Hindlimb muscle (tissue), 1 donor: ENCODE data around the gene EIF4G3. TPM values are rescaled to one million over a fixed set of nuclear protein-coding genes. Genes with fewer than 3 reads are reported as not detected.
"Not testable (repeated sequence)": the region's sequence is repeated elsewhere in the genome, so short reads cannot be mapped to it uniquely, and the experiment has no call there.

Experiments used
- DNase-seq: peaks from one replicate; pipeline ENCODE4 v3.0.0-alpha.2; 2013
- polyA plus RNA-seq: library from polyadenylated mRNA; unstranded; fragments of 120-200 nt; gene quantifications from one replicate; pipeline ENCODE4 v1.2.1, GENCODE V29; 2013; ENCODE audit not compliant: insufficient read length

EIF4G3 gene
- polyA plus RNA-seq, 1 donor: 33.8 TPM

DNA sequence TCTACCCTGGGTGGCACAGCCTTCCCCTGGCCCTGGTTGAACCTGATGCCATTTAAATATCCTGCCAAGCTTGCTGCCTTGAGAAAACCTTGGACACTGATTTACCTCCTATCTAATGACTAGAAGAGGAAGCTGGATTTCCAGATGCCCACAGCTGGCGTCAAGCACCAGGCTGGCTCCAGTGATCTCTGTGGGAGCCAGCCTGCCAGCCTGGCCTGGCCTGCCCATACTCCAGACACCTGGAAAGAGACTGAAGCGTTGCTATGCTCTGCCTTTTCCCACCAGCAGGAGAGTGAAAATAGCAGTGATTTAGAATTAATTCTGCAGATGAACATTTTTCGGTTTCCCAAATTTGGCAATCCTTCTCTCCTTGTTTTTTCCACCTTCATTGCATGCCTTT is 11.5 kb upstream of the EIF4G3 start:
- DNase-seq: no peak

DNA sequence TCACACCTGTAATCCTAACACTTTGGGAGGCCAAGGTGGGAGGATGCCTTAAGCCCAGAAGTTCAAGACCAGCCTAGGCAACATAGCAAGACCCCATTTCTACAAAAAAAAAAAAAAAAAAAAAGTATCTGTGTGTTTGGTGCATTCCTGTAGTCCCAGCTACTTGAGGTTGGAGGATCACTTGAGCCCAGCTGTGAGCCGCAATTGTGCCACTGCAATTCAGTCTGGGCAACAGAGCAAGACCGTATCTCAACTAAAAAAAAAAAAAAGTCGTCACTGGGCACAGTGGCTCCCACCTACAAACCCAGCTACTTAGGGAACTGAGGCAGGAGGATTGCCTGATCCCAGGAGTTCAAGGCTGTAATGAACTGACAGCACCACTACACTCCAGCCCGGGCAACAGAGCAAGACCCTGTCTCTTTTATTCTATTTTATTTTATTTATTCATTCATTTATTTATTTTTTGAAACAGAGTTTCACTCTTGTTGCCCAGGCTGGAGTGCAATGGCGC is 8.6 kb upstream of the EIF4G3 start:
- no peak for DNase-seq

DNA sequence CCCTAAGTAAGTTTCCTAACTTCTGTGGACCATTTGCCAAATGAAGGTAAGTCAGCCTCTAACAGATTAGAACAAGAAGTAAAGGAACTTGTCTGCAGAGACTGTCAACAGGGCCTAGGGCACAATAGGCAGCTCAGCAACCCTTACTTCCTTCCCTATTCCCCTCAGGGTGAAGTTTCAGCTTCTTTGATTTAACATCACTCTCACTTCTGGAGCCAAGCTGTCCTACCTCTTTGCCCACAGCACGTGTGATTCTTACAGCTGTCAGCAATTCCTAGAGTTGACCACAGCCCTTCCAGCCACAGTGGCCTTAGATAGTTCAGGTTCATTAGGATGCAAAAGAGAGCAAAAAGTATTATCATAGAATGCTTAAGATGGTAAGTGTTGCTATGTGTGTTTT is 7.6 kb upstream of the EIF4G3 start:
- no peak for DNase-seq

DNA sequence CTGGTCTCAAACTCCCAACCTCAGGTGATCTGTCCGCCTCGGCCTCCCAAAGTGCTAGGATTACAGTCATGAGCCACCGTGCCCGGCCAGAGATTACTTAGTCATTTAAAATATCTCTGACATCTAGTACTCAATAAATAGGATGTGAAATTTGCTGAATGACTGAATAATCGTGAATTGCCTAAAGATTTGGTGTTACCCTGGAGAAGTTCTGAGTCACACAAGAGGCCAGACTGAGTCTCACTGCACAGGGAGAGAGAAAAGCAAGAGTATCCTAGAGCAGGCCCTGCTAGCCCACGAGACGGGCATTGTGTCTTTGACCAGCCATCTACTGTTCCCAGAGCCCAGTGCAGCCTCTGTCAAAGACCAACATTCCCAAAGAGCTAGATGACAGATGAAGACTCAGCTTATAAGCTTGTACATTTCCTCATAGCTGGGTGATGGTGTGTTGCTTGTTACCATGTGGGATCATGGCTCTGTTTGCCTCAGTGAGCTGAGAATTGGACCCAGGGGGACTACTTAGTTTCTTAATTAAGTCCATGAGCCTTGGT is 5.6 kb upstream of the EIF4G3 start:
- DNase-seq: no peak

DNA sequence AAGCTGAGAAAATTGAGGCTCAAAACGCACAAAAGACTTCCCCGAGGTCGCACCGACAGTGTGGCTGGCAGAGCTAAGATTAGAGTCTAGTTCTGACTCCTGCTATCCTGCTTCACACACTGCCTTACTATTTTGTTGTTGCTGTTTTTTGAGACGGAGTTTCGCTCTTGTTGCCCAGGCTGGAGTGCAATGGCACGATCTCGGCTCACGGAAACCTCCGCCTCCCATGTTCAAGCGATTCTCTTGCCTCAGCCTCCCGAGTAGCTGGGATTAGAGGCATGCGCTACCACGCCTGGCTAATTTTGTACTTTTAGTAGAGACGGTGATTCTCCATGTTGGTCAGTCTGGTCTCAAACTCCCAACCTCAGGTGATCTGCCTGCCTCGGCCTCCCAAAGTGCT is 1.6 kb upstream of the EIF4G3 start:
- DNase-seq: not testable (repeated sequence)

DNA sequence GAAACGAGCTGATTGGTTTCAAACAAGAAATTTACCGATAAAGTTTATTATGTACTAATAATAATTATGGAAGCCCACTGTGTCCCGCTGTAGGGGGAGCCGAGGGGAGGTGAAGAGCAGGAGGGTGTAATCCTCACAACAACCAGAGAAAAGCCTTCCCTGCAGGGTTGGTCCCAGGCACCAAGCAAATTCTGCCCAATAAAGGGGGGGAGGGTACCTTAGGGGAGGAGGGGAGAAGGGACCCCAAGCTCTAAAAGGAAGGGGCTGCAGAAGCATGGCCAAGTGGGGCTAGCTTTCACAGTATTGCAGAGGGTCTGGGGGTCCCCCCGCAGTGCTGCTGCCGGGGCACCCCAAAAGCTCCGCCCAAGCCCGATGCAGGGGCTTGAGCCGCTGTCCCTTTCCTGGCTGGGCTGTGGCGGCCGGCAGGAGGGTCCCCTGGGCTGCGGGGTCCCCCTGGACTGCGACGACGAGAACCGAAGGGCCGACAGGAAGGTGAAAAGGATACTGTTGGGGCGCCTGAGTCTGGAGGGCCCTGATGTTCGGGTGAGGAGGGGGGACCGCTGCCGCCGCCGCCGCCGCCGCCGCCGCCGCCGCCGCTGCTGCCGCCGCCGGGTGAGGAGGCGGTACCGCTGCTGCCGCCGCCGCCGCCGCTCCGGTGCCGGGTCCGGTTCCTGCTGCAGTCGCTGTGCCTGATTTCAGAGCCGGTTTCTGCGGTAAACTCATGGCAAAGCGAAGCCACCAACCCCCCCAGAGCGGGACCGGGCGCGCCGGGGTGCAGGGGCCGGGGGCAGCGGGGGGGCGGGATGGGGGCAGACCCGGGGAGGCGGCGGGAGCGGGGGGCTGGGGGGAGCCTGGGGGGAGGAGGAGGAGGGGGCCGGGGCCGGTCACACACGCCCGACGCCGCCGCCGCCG is 771 bp downstream of the EIF4G3 start:
- peak; percentile 19 for DNase-seq

DNA sequence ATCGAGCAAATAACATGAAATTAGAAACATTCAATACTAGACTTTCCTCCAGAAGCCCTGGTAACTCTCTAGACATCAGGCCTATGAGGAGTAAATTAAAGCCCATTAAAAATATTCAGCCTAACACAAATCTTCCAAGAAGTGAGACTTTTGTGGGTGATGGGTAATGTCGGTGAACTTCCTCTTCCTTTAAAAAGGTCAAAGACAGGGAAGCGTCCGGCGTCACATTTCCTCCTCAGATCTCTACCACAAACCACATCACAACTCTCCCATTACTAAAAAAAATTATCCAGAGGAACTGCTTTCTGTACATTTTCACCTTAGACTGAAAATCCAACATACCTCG is 1.4 kb downstream of the EIF4G3 start:
- peak; percentile 35 for DNase-seq

DNA sequence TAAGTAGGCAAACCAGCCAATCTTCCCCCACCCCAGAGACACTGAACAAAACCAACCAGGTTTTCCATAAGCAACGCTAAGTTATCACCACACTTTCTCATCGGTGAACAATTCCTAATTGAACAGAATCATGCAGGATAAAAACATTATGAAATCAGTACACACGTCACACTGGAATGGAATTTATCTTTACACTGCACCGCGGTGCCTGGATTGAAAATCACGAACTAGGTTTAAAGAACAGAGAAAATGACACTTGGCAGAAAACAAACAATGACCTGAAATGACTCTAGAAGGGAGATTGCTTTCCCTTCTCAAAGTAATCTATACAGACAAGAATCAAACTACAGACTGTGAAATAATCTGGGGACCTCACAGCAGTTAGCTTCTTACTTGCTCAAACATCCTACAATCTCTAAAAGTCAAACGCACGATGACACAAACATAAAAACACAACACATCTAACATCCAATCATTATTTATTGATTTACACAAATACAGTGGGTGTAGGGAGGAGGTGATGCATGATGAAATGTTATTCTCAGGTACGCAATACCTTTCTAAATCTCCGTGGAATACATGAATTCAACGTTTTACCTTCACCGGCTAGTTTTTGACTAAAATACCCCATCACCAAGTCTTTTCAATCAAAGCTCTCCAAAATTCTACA is 1.9 kb downstream of the EIF4G3 start:
- no peak for DNase-seq

DNA sequence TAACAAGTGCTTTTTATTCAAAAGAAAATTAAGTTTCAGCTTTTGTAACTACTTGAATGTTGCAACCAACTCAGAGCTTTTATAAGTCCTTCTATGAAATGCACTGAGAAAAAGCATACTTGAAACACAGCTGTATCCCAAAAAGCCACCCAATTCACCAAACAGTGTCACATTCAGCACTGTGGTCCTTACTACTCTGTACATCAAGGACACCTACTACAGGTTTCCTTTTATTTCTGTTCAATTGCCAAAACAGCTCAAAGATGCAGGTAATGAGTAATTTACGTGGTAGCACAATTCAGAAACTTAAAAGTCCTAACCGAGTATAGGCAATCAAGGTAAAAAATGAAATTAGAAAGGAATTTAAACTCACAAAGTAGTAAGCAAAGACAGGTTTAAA is 2.5 kb downstream of the EIF4G3 start:
- no peak for DNase-seq

DNA sequence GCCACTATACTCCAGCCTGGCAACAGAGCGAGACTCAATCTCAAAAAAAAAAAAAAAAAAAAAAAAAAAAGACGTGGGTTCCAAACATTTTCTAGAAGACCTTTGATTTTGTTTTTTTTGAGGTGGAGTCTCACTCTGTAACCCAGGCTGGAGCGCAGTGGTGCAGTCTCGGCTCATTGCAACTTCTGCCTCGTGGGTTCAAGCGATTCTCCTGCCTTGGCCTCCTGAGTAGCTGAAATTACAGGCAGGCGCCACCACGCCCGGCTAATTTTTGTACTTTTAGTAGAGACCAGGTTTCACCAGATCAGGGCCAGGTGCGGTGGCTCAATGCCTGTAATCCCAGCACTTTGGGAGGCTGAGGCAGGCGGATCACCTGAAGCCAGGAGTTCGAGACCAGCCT is 3.6 kb downstream of the EIF4G3 start:
- DNase-seq: not testable (repeated sequence)

DNA sequence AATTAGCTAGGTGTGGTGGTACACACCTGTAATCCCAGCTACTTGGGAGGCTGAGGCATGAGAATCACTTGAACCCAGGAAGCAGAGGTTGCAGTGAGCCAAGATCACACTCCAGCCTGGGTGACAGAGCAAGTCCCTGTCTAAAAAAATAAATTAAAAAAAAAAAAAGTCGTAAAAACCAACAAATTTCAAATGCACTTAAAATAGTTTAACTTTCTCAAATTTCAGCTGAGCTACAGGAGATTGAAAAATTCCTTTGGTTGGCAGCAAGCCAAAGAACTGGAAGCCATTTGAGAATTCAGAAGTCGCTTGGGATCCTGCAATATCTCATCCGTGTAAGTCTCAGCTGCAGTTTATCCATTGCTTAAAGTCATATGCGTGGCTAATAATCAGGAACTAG is 5.9 kb downstream of the EIF4G3 start:
- not testable (repeated sequence) for DNase-seq

DNA sequence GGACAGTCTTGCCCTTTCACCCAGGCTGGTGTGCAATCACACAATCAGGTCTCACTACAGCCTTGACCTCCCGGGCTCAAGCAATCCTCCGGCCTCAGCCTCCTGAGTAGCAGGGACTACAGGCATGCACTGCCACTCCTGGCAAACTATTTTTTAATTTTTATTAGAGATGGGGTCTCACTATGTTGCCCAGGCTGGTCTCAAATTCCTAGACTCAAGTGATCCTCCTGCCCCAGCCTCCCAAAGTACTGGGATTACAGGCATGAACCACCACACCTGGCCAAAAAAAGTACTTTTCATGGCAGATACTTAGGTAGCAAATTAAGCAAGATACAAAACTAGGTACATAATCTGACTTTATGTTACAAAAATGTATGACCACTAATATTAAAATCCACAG is 8.3 kb downstream of the EIF4G3 start:
- DNase-seq: no peak

DNA sequence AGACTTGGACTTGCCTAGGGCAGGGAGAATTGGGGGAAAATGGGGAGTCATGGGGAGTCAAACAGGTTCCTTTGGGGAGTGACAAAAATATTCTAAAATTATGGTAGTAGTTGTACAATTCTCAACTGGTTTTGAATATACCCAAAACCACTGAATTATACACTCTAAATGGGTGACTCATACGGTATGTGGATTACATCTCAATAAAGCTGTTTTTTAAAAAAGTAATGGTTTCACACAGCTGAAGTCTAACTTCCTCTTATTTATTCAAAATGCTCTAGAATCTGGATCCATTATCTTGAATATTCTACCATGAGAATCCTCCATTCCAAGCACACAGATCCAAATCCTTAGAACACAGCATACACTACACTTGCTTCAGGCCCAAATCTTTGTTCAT is 11.1 kb downstream of the EIF4G3 start:
- DNase-seq: no peak

DNA sequence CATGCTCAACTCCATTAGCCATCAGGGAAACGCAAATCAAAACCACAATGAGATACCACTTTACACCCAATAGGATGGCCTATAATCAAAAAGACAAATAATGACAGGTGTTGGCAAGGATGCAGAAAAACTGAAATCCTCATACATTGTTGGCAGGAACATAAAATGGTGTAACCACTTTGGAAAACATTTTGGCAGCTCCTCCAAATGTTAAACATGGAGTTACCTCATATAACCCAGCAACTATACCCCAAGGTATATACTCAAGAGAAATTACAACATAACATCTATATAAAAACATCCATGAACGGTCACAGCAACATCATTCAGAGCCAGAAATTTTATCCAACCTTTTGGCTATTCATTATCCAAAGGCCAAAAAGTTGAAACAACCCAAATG is 11.6 kb downstream of the EIF4G3 start:
- DNase-seq: no peak

DNA sequence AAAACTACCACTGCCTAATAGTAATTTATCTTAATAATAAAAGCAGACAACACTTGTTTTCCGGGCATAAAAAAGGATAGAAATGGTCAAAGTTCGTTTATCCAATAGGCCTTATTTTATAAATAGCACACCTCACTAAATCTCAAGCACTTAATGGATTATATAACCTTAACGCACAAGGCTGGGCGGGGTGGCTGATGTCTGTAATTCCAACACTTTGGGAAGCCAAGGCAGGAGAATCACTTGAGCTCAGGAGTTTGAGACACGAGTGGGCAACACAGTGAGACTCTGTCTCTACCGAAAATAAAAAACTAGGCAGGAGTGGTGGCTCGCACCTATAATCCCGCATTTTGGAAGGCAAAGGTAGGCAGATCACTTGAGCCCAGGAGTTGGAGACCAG is 12.4 kb downstream of the EIF4G3 start:
- DNase-seq: no peak

DNA sequence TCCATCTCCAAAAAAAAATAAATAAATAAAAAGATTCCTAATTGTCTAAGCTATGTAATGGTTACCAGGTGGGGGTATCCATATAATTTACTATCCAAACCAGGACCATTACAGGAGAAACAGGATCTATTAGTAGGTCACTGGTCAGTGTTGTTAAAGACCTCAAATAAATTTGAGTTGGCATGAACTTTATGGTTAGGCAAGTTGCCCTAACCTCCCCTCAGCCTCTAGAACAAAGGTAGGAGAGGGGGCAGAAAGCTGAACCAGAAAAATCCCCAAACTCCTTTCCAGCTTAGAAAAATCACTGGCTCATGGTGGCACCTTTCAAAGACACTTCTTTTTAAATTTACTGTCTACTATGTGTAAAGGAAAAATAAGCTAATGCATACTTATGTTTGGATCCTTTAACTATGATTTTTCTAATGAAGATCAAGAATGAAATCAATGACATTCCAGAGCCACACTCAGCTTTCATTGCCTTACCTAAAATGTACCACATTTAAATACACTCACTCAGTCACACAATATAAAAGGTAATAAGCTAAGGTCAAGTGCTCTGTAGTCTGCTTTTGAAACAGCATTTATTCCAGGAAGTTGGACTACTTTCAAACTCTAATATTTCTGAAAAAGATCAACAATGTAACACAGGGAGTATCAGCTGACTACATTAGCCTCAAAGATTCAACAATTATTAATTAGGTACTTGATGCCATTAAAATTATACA is 13.8 kb downstream of the EIF4G3 start:
- no peak for DNase-seq

DNA sequence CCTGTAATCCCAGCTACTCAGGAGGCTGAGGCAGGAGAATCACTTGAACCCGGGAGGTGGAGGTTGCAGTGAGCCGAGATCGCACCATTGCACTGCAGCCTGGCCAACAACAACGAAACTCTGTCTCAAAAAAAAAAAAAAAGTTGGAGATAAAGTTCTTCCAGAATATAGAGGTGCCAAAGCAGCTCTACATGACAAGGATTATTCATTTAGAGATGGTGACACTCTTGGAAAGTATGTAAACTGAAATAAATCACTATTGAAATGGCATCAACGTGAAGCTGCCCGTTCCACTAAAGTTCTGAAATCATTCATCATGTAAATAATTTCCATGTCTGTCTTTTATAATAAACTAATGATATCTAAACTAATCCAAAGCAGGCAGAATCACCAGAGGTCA is 14.9 kb downstream of the EIF4G3 start:
- DNase-seq: no peak

DNA sequence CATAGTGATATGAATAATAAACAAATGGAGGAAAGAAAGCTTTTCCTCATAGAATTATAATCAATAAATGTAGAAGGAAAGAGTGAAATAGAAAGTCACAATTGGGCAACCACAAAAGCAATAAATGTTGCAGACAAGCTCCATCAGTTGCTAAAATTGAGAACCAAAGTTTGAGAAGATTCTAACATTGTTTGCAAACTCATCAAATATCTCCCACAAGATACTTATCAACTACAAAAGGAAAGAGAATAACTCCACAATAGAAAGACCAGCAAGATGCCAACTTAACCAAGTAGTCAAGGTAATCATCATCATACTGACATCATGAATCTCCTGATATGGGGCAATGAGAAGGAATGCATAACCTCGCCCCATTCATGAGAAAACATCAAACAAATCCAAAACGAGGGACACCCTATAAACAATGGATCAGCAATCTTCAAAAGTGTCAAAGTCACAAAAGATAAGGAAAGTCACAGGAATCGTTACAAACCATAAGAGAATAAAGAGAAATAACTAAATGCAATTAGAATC is 16.4 kb downstream of the EIF4G3 start:
- DNase-seq: no peak

DNA sequence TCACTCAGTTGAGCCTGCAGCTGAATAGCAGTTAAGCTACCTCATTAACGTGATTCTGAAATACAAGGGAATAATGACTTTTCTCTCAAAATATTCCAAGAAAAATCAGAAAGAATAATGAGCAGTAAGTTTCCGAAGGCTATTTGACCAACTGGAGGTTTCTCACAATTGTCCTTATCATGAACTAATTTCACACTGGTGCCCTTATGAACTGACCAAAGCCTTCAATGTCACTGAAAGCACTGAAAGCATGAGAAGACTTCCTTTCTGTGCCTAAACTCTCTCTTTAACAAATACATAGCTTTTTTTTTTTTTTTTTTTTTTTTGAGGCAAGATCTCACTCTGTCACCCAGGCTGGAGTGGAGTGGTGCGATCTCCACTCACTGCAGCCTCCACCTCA is 18.8 kb downstream of the EIF4G3 start:
- no peak for DNase-seq

DNA sequence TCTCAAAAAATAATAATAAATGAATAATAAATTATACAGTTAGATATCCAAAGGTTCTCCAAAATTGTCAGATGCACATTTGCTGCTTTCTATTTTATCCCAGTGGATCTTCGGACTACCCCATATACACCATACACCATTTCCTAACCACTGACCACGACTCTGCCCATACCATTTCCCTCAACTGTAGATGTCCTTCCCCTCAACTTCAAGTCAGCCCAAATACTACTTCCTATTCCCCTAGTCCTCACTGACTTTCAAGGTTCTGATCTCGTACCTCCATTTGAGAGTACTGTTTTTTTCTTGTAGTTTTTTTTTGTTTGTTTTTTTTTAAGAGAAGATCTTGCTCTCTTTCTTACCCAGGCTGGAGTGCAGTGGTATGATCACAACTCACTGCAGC is 19.6 kb downstream of the EIF4G3 start:
- no peak for DNase-seq

DNA sequence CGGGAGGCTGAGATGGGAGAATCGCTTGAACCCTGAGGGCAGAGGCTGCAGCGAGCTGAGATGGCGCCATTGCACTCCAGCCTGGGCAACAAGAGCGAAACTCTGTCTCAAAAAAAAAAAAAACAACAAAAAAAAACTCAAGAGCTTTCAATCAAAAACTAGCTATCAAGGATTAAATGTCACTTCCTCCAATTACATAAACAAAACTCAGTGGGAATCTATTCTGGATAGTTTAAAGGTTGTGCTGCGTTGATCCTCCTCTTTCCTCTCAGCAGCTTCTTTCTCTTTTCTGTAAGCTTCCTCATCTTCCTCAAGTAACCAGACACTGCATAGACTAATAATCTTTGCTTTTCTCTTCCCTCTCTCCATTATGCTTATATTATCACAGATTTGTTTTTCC is 20.7 kb downstream of the EIF4G3 start:
- no peak for DNase-seq

DNA sequence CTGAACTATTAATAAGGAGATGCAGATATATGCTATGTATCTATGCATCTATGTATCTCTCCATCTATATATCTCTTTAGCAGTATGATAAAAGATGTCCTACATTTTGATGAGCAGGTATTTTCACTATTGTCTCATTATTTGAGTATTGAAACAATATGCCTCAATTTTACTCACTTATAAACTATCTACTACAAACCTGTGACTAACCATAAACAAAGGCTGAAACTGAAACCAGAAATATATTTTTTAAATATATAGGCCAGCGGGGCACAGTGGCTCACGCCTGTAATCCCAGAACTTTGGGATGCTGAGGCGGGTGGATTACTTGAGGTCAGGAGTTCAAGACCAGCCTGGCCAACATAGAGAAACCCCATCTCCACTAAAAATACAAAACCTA is 22.0 kb downstream of the EIF4G3 start:
- DNase-seq: no peak

DNA sequence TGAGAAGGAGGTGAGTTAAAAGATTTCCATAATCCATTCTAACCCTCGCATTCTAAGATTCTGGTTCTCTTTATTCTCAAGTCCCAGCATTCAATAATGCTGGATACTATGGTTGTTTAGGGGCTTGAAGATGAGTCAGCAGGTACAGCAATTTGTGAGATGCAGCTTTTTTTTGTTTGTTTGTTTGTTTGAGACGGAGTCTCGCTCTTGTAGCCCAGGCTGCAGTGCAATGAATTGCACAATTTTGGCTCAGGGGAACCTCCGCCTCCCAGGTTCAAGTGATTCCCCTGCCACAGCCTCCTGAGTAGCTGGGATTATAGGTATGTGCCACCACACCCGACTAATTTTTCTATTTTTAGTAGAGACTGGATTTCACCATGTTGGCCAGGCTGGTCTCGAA is 23.3 kb downstream of the EIF4G3 start:
- no peak for DNase-seq
